Uterus (tissue), 4 donors: ENCODE results near the gene FABP7. TPM values are rescaled to one million over a fixed set of nuclear protein-coding genes. Genes with fewer than 3 reads are reported as not detected.

Source experiments
- DNase-seq, 2 donors: peaks; one replicate each; pipeline ENCODE4 v3.0.0-alpha.2; 2019 to 2020
- H3K27ac ChIP-seq, 2 donors: fragments of 200-600 bp; sonication (generic); 1 replicate in 1 of 2; 2 replicates in 1 of 2; pipeline ENCODE4 v1.5.1; 2016 to 2018
- H3K27me3 ChIP-seq, 2 donors: fragments of 200-600 bp; sonication (generic); one replicate each; pipeline ENCODE4 v1.5.1; 2018 to 2019; ENCODE audit warnings: control low read depth in 1 of 2
- H3K36me3 ChIP-seq, 2 donors: fragments of 200-600 bp; sonication (generic); one replicate each; pipeline ENCODE4 v1.5.1; 2019; ENCODE audit warnings: control low read depth in 1 of 2
- H3K4me1 ChIP-seq, 2 donors: fragments of 200-600 bp; sonication (generic); one replicate each; pipeline ENCODE4 v1.5.1; 2018 to 2019; ENCODE audit warnings: control low read depth in 1 of 2
- H3K4me3 ChIP-seq, 2 donors: fragments of 200-600 bp; sonication (generic); 1 replicate in 1 of 2; 2 replicates in 1 of 2; pipeline ENCODE4 v1.5.1; 2018 to 2019; ENCODE audit warnings: mild to moderate bottlenecking in 1 of 2
- H3K9me3 ChIP-seq, 2 donors: fragments of 200-600 bp; sonication (generic); one replicate each; pipeline ENCODE4 v1.5.1; 2019; ENCODE audit warnings: control low read depth in 1 of 2
- CTCF ChIP-seq, 4 experiments: fragments of 200-600 bp in 2 of 4; fragments of 450-650 bp in 2 of 4; sonication (generic) in 2 of 4; IDR thresholded peaks; one replicate each; pipeline ENCODE4 v1.5.1; 2016 to 2019; ENCODE audit warnings: antibody characterized with exemption in 4 of 4, mild to moderate bottlenecking in 2 of 4, moderate library complexity in 1 of 4
- POLR2A ChIP-seq, 2 donors: fragments of 450-650 bp; IDR thresholded peaks; one replicate each; pipeline ENCODE4 v1.6.1; 2016; ENCODE audit warnings: antibody characterized with exemption in 2 of 2, mild to moderate bottlenecking in 1 of 2, moderate library complexity in 1 of 2
- intact Hi-C: fragments of 100-400 bp; cut with DNase I; formaldehyde crosslinking; loops from one replicate; pipeline ENCODE4 v1.15.1; 2023; ENCODE audit warnings: low total_unique reads
- total RNA-seq, 4 donors: library from RNA; depleted of rRNA in 3 of 4; stranded (reverse); fragments of >200 nt in 3 of 4; gene quantifications; one replicate each; pipeline versions ENCODE4 v1.1.0 to v1.2.4, GENCODE V29; 2014 to 2023
- donor health status: DM: yes; HTN: yes; CAD: no.

Gene FABP7
- total RNA-seq, 4 donors from 2014 or later: 0.76 TPM; not detected in 3

GRCh38 chr6:122792766-122793165 is 13.2 kb downstream of the FABP7 start:
- no peak overlapping the region for H3K4me3 ChIP-seq
- no peak overlapping the region for H3K27ac ChIP-seq
- intact Hi-C loops: no loop called here
- H3K27me3 ChIP-seq: no peaks in the 10 kb centered on the region
- TF ChIP-seq CTCF (IDR thresholded peaks at IDR 0.05) (no peak), POLR2A (IDR thresholded peaks at IDR 0.05) (no peak)
- no peak for DNase-seq
- no peaks in the 10 kb centered on the region for H3K4me1 ChIP-seq
- H3K36me3 ChIP-seq: no peaks in the 10 kb centered on the region
- H3K9me3 ChIP-seq: no peaks in the 10 kb centered on the region

GRCh38 chr6:122797537-122797936 is 18.0 kb downstream of the FABP7 start:
- H3K9me3 ChIP-seq: no peaks in the 10 kb centered on the region
- no peak overlapping the region for H3K4me3 ChIP-seq
- no peaks in the 10 kb centered on the region for H3K36me3 ChIP-seq
- no peaks in the 10 kb centered on the region for H3K4me1 ChIP-seq
- intact Hi-C loops: no loop called here
- no peak for TF ChIP-seq POLR2A (IDR thresholded peaks at IDR 0.05)
- no peak for TF ChIP-seq CTCF (IDR thresholded peaks at IDR 0.05)
- H3K27ac ChIP-seq: no peak overlapping the region
- H3K27me3 ChIP-seq: no peaks in the 10 kb centered on the region
- no peak for DNase-seq

- Histone ChIP-seq H3K4me3 (no peak overlapping the region), H3K27me3 (no peaks in the 10 kb centered on the region), H3K36me3 (no peaks in the 10 kb centered on the region), H3K27ac (no peak overlapping the region), H3K4me1 (no peaks in the 10 kb centered on the region), H3K9me3 (no peaks in the 10 kb centered on the region)
- intact Hi-C loops: no loop called here
- DNase-seq: no peak
- TF ChIP-seq POLR2A (IDR thresholded peaks at IDR 0.05): no peak
- no peak for TF ChIP-seq CTCF (IDR thresholded peaks at IDR 0.05)
These were observed 18.7 kb downstream of the FABP7 start for GRCh38 chr6:122798099-122798641.

DNA sequence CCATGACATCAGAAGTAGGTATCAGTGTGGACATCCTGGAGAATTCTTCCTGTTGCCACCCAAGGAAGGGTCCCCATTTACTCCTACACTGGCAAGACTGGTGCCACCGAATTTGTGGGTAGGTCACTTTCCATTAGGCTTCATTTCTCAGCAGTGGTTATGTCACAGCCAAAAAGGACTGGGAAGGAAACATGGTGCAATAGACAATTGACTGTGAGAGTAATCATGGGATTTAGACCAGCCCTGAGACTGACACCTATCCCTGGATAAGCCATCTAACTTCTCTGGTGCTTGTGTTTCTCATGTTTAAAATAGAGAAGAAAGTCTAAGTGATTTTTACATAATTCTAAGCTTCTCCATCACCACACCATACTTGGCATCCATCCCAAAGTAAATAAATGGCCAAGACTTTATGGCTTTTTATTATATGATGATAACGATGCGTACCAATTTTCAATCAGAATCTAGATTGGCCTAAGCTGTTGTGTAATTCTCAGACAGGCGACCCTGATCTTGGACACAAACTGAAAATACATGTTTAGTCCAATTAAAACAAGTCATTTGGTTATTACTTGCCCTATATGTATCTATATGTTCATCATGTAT is 19.7 kb downstream of the FABP7 start:
- no peak for TF ChIP-seq POLR2A (IDR thresholded peaks at IDR 0.05)
- no peak for TF ChIP-seq CTCF (IDR thresholded peaks at IDR 0.05)
- no peak for DNase-seq
- H3K27me3 ChIP-seq: no peaks in the 10 kb centered on the region
- H3K4me1 ChIP-seq: no peaks in the 10 kb centered on the region
- intact Hi-C loops: no loop called here
- no peak overlapping the region for H3K4me3 ChIP-seq
- no peaks in the 10 kb centered on the region for H3K36me3 ChIP-seq
- H3K27ac ChIP-seq: no peak overlapping the region
- H3K9me3 ChIP-seq: no peaks in the 10 kb centered on the region

DNA sequence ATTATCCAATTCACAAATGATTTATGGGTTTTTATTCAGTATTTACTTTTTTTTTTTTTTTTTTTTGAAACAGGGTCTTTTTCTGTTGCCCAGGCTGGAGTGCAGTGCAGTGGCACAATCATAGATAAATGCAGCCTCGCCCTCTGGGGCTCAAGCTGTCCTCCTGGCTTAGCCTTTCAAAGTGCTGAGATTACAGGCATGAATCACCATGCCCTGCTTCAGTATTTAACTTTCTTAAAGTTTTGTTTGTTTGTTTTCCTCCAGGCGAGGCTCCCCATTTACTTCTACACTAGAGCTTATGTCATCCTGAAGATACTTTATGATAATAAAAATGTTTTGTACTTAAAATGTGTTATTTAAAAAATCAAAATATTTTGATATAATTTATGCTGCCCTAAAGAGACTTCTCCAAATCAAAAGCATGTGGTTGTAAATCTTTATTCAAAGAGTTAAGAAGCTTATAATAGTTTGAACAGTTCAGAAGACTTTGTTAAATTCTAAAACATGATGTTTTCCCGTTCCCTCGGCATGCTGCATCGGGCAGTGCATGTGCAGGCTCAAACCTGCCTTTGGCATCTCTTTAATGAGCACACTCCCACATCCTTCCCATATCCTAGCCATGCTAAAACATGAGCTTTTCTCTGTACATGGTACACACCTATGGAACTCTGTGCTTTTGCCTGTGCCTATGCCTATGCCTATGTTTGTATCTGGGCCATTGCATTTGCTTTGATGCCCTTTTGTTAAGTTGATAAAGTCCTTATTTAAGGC is 20.6 kb downstream of the FABP7 start:
- intact Hi-C loops: no loop called here
- Histone ChIP-seq H3K4me1 (no peaks in the 10 kb centered on the region), H3K27ac (no peak overlapping the region), H3K9me3 (no peaks in the 10 kb centered on the region), H3K4me3 (no peak overlapping the region), H3K27me3 (no peaks in the 10 kb centered on the region), H3K36me3 (no peaks in the 10 kb centered on the region)
- TF ChIP-seq POLR2A (IDR thresholded peaks at IDR 0.05): no peak
- no peak for TF ChIP-seq CTCF (IDR thresholded peaks at IDR 0.05)
- no peak for DNase-seq
